Neuronal stem cell (in vitro differentiated cells): ENCODE measurements around the gene EMILIN3.

Experiments used
- DNase-seq: peaks from one replicate; pipeline ENCODE4 v3.0.0-alpha.2; 2013; ENCODE audit warnings: low spot score
- H2AFZ ChIP-seq: one replicate; pipeline ENCODE4 v1.6.1; 2013; ENCODE audit warnings: mild to moderate bottlenecking, low read length, inconsistent platforms
- H2AK5ac ChIP-seq: 2 replicates; pipeline ENCODE4 v1.6.1; 2013; ENCODE audit warnings: low read depth, mild to moderate bottlenecking, inconsistent platforms, low read length, moderate library complexity, mixed read lengths
- H2BK120ac ChIP-seq: 2 replicates; pipeline ENCODE4 v1.6.1; 2013; ENCODE audit warnings: low read depth, mild to moderate bottlenecking, inconsistent platforms, low read length, moderate library complexity, mixed read lengths
- H2BK12ac ChIP-seq: one replicate; pipeline ENCODE4 v1.6.1; 2013; ENCODE audit warnings: low read length, inconsistent platforms
- H2BK15ac ChIP-seq: 2 replicates; pipeline ENCODE4 v1.6.1; 2013; ENCODE audit warnings: mild to moderate bottlenecking, low read length, inconsistent platforms, mixed read lengths
- H2BK5ac ChIP-seq: one replicate; pipeline ENCODE4 v1.6.1; 2013; ENCODE audit warnings: inconsistent platforms, mild to moderate bottlenecking, low read length, moderate library complexity
- H3K14ac ChIP-seq: one replicate; pipeline ENCODE4 v1.6.1; 2013; ENCODE audit warnings: low read length, inconsistent platforms
- H3K18ac ChIP-seq: 2 replicates; pipeline ENCODE4 v1.6.1; 2013; ENCODE audit warnings: low read length, inconsistent platforms
- H3K23ac ChIP-seq: 2 replicates; pipeline ENCODE4 v1.6.1; 2013; ENCODE audit warnings: low read depth, mild to moderate bottlenecking, mixed read lengths, low read length, inconsistent platforms; ENCODE audit not compliant: poor library complexity
- H3K27ac ChIP-seq: replicated peaks from 3 replicates; pipeline ENCODE4 v1.5.1; 2013; ENCODE audit warnings: low read length, inconsistent platforms
- H3K27me3 ChIP-seq, 3 experiments: 2 replicates each; pipeline ENCODE4 v1.6.1; 2013; ENCODE audit warnings: low read length in 3 of 3, mild to moderate bottlenecking in 2 of 3, inconsistent platforms in 1 of 3, low read depth in 1 of 3, mixed read lengths in 1 of 3, moderate library complexity in 1 of 3; ENCODE audit not compliant: control insufficient read depth in 3 of 3, insufficient read depth in 3 of 3
- H3K36me3 ChIP-seq, 2 donors: replicated peaks in 1 of 2; 2 replicates each; pipeline ENCODE4 v1.6.1; 2013; ENCODE audit warnings: low read length in 2 of 2; ENCODE audit not compliant: control insufficient read depth in 2 of 2, insufficient read depth in 2 of 2
- H3K4ac ChIP-seq: 2 replicates; pipeline ENCODE4 v1.6.1; 2013; ENCODE audit warnings: inconsistent platforms, mild to moderate bottlenecking, low read length, moderate library complexity
- H3K4me1 ChIP-seq, 2 donors: 1 replicate in 1 of 2; 2 replicates in 1 of 2; pipeline ENCODE4 v1.6.1; 2013; ENCODE audit warnings: low read length in 2 of 2, low read depth in 1 of 2; ENCODE audit not compliant: control insufficient read depth in 2 of 2, insufficient read depth in 1 of 2
- H3K4me2 ChIP-seq: one replicate; pipeline ENCODE4 v1.6.1; 2013; ENCODE audit warnings: mild to moderate bottlenecking, low read length, inconsistent platforms; ENCODE audit not compliant: insufficient read depth, poor library complexity, severe bottlenecking
- H3K4me3 ChIP-seq, 2 donors: 2 replicates each; pipeline ENCODE4 v1.5.1; 2013; ENCODE audit warnings: low read length in 2 of 2, mild to moderate bottlenecking in 2 of 2, inconsistent platforms in 1 of 2, moderate library complexity in 1 of 2
- H3K79me1 ChIP-seq: one replicate; pipeline ENCODE4 v1.6.1; 2013; ENCODE audit warnings: low read depth, mild to moderate bottlenecking, inconsistent platforms, low read length, moderate library complexity
- H3K9ac ChIP-seq: one replicate; pipeline ENCODE4 v1.6.1; 2013; ENCODE audit warnings: mild to moderate bottlenecking, low read depth, low read length, inconsistent platforms; ENCODE audit not compliant: poor library complexity
- H3K9me3 ChIP-seq, 2 donors: replicated peaks in 1 of 2; 2 replicates each; pipeline versions ENCODE3 to v1.6.1; 2013; ENCODE audit warnings: low read length in 2 of 2, mild to moderate bottlenecking in 2 of 2, inconsistent platforms in 1 of 2, low read depth in 1 of 2, mixed read lengths in 1 of 2, moderate library complexity in 1 of 2; ENCODE audit not compliant: control insufficient read depth in 2 of 2, insufficient read depth in 1 of 2
- H4K8ac ChIP-seq: one replicate; pipeline ENCODE4 v1.6.1; 2013; ENCODE audit warnings: low read depth, mild to moderate bottlenecking, inconsistent platforms, low read length, moderate library complexity
- H4K91ac ChIP-seq: one replicate; pipeline ENCODE4 v1.6.1; 2013; ENCODE audit warnings: low read length, low read depth, mild to moderate bottlenecking, inconsistent platforms; ENCODE audit not compliant: poor library complexity
- WGBS, 2 donors: extraction: QIAGEN DNeasy Blood & Tissue Kit; methylation state at CpG; one replicate each; pipeline ENCODE4 v1.1.7; 2013; ENCODE audit warnings: missing lambda C conversion rate in 2 of 2, mixed read lengths in 1 of 2; ENCODE audit not compliant: insufficient read length in 2 of 2, insufficient replicate concordance in 1 of 2; ENCODE audit errors: extremely low coverage in 2 of 2; 5-methylcytosine and 5-hydroxymethylcytosine counted together

EMILIN3 gene

GRCh38 chr20:41320441-41320840 lies 46.2 kb downstream of the EMILIN3 start:
- DNase-seq: no peak
- H3K4me2 ChIP-seq: no peak overlapping the region
- H3K27me3 ChIP-seq: no peaks in the 10 kb centered on the region
- no peak overlapping the region for H2BK5ac ChIP-seq
- peaks cover 3% of the 10 kb centered on the region for H3K79me1 ChIP-seq
- H4K8ac ChIP-seq: no peak overlapping the region
- no peak overlapping the region for H2BK120ac ChIP-seq
- H4K91ac ChIP-seq: no peak overlapping the region
- H3K14ac ChIP-seq: no peak overlapping the region
- peaks cover 0 to 2% of the 10 kb centered on the region in 2 donors for H3K36me3 ChIP-seq
- no peak overlapping the region for H3K9ac ChIP-seq
- no peak overlapping the region for H2AK5ac ChIP-seq
- no peak overlapping the region for H3K27ac ChIP-seq
- H3K4me1 ChIP-seq: peaks cover 5 to 8% of the 10 kb centered on the region in 2 donors
- H2BK15ac ChIP-seq: no peak overlapping the region
- no peak overlapping the region for H3K4me3 ChIP-seq
- no peak overlapping the region for H3K18ac ChIP-seq
- no peaks in the 10 kb centered on the region for H3K9me3 ChIP-seq
- no peak overlapping the region for H2BK12ac ChIP-seq
- H3K4ac ChIP-seq: no peak overlapping the region
- H2AFZ ChIP-seq: no peak overlapping the region
- no peak overlapping the region for H3K23ac ChIP-seq

GRCh38 chr20:41318271-41318649 lies 48.4 kb downstream of the EMILIN3 start:
- no peak overlapping the region for H3K18ac ChIP-seq
- peak overlapping the region; percentile 96 for H2AFZ ChIP-seq
- no peak for DNase-seq
- H3K27ac ChIP-seq: no peak overlapping the region
- no peaks in the 10 kb centered on the region for H3K9me3 ChIP-seq
- no peak overlapping the region for H3K23ac ChIP-seq
- H3K9ac ChIP-seq: no peak overlapping the region
- H2BK12ac ChIP-seq: no peak overlapping the region
- H2BK120ac ChIP-seq: no peak overlapping the region
- H3K4me2 ChIP-seq: no peak overlapping the region
- peak overlapping the region in 1 of 2 donors; percentile 76 for H3K4me3 ChIP-seq
- H3K36me3 ChIP-seq: no peaks in the 10 kb centered on the region
- H2BK5ac ChIP-seq: no peak overlapping the region
- WGBS, 2 donors: no CpG with 5 or more reads among the region's 5 CpGs
- no peak overlapping the region for H3K4ac ChIP-seq
- no peak overlapping the region for H4K91ac ChIP-seq
- H4K8ac ChIP-seq: no peak overlapping the region
- H2AK5ac ChIP-seq: no peak overlapping the region
- H3K4me1 ChIP-seq: peaks cover 5 to 8% of the 10 kb centered on the region in 2 donors
- H3K27me3 ChIP-seq: no peaks in the 10 kb centered on the region
- peaks cover 3% of the 10 kb centered on the region for H3K79me1 ChIP-seq
- no peak overlapping the region for H3K14ac ChIP-seq
- H2BK15ac ChIP-seq: no peak overlapping the region

GRCh38 chr20:41317546-41318270 lies 48.9 kb downstream of the EMILIN3 start, which contains the start of gene ZHX3:
TSS of gene ZHX3 (minus strand) at chr20:41317731. CDS start at chr20:41204916, 112,815 bp downstream.
- peak within 1 kb of the TSS; percentile 85 for H2BK5ac ChIP-seq
- no peak within 1 kb of the TSS for H4K91ac ChIP-seq
- peaks cover 3% of the 10 kb centered on the region for H3K79me1 ChIP-seq
- H3K36me3 ChIP-seq: no peaks in the 10 kb centered on the region
- H3K4me1 ChIP-seq: peaks cover 5 to 8% of the 10 kb centered on the region in 2 donors
- H3K23ac ChIP-seq: peak within 1 kb of the TSS; percentile 22
- H3K9ac ChIP-seq: peak within 1 kb of the TSS; percentile 94
- peak within 1 kb of the TSS; percentile 76 to 96 for H3K4me3 ChIP-seq
- peak within 1 kb of the TSS; percentile 78 for H2AK5ac ChIP-seq
- peak within 1 kb of the TSS; percentile 99 for H3K4me2 ChIP-seq
- H3K9me3 ChIP-seq: no peaks in the 10 kb centered on the region
- no peak within 1 kb of the TSS for H2BK120ac ChIP-seq
- H3K14ac ChIP-seq: no peak within 1 kb of the TSS
- DNase-seq: peak; percentile 96
- peak within 1 kb of the TSS; percentile 52 for H3K27ac ChIP-seq
- peak within 1 kb of the TSS; percentile 94 for H3K18ac ChIP-seq
- peak within 1 kb of the TSS; percentile 48 for H4K8ac ChIP-seq
- H3K4ac ChIP-seq: no peak within 1 kb of the TSS
- peak within 1 kb of the TSS; percentile 96 for H2AFZ ChIP-seq
- no peaks in the 10 kb centered on the region for H3K27me3 ChIP-seq
- no CpG with 5 or more reads among the region's 64 CpGs for WGBS, 2 donors
- H2BK15ac ChIP-seq: peak within 1 kb of the TSS; percentile 77
- peak within 1 kb of the TSS; percentile 69 for H2BK12ac ChIP-seq

DNA sequence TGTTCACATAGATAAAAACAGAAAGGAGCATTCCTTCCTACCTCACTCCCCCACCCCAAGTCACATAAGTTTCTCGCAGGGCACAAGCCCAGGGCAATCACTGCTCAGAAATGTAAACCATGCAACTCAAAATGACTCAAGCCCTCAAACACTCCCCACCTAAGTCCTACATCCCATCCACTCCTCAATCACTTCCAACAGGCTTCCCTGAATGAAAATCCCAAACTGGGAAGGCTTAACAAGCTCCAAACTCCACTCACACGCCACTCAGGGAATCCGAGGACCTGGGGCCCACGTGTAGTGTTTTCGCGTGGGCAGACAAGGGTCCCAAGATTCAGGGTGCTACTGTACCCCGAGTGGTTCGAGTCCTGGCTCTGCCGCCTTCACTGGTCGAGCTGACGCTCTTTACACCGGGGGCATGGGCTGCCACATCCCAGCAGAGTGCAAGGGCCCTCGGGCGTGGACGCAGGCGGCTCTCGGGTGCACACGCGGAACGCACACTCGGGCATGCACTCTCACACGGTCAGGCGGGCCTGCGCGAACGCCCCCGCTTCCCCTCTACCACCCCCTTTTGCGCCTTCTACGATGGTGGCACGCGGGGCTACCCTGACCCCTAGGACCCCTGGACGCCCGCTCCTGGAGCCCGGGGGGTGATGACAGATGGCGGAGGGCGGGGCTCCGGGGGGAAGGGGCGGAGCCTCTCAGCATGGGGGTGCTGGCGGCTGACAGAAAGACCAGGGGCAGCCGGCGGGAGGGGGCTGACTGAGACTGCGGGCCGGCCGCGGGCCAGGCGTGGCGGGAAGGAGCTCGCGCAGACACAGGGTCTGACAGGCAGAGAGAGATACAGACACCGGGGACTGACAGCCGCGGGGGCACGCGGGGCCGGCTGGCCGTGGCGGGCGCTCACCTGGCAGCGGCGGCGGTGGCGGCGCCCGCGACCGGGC lies 49.7 kb downstream of the EMILIN3 start:
- H2BK120ac ChIP-seq: no peak overlapping the region
- H2AFZ ChIP-seq: peak overlapping the region; percentile 96
- peak overlapping the region; percentile 77 for H2BK15ac ChIP-seq
- no peak overlapping the region for H3K14ac ChIP-seq
- peaks cover 5 to 8% of the 10 kb centered on the region in 2 donors for H3K4me1 ChIP-seq
- peak overlapping the region; percentile 94 for H3K18ac ChIP-seq
- H2BK5ac ChIP-seq: peak overlapping the region; percentile 85
- peak overlapping the region; percentile 94 for H3K9ac ChIP-seq
- peak overlapping the region; percentile 99 for H3K4me2 ChIP-seq
- WGBS, 2 donors: no CpG with 5 or more reads among the region's 66 CpGs
- peak overlapping the region; percentile 48 for H4K8ac ChIP-seq
- DNase-seq: peak; percentile 63
- H4K91ac ChIP-seq: no peak overlapping the region
- H3K4me3 ChIP-seq: peak overlapping the region; percentile 76 to 96
- no peaks in the 10 kb centered on the region for H3K9me3 ChIP-seq
- peak overlapping the region; percentile 69 for H2BK12ac ChIP-seq
- no peaks in the 10 kb centered on the region for H3K27me3 ChIP-seq
- peaks cover 3% of the 10 kb centered on the region for H3K79me1 ChIP-seq
- H3K36me3 ChIP-seq: no peaks in the 10 kb centered on the region
- H2AK5ac ChIP-seq: peak overlapping the region; percentile 78
- no peak overlapping the region for H3K4ac ChIP-seq
- H3K27ac ChIP-seq: no peak overlapping the region
- H3K23ac ChIP-seq: peak overlapping the region; percentile 22
